Measurements from ENCODE around the gene METTL27. TPM values are rescaled to one million over a fixed set of nuclear protein-coding genes. Genes with fewer than 3 reads are reported as not detected.
"Not testable (repeated sequence)": the region's sequence is repeated elsewhere in the genome, so short reads cannot be mapped to it uniquely, and the experiment has no call there.

METTL27 gene
- total RNA-seq, 2 experiments from 2014 or later: 1.6 to 2.1 TPM

- Mint-ChIP-seq H3K9me3 (no peaks in the 10 kb centered on the region), H3K4me1 (ENCODE audit: low read depth) (peaks cover 33% of the 10 kb centered on the region), H3K4me3 (no peak overlapping the region), H3K27me3 (peaks cover 4% of the 10 kb centered on the region), H3K36me3 (ENCODE audit: low read depth) (no peaks in the 10 kb centered on the region), H3K27ac (no peak overlapping the region)
- ATAC-seq (ENCODE audit: poor library complexity) (no peak), DNase-seq (no peak)
- ChIA-PET POLR2A (interaction anchor here (0.9 to 1.4 kb wide), 2 partner anchors 9 to 19 kb away, joined by 3 to 5 read pairs; partner anchors contain the start of gene METTL27), CTCF (no interaction called here)
- Histone ChIP-seq H3K36me3 (ENCODE audit: insufficient read depth, low read length) (no peaks in the 10 kb centered on the region), H3K27me3 (ENCODE audit: control insufficient read depth in 1 of 2, insufficient read depth in 2 of 2, low read length in 2 of 2) (no peaks in the 10 kb centered on the region), H3K9me3 (ENCODE audit: control insufficient read depth in 1 of 2, insufficient read depth in 1 of 2, low read length in 2 of 2) (no peaks in the 10 kb centered on the region), H3K4me3 (ENCODE audit: low read length) (no peak overlapping the region), H3K4me1 (ENCODE audit: insufficient read depth, low read length) (peaks cover 39% of the 10 kb centered on the region), H3K27ac (ENCODE audit: low read depth in 1 of 2, low read length in 2 of 2) (no peak overlapping the region)
- no peak for TF ChIP-seq CTCF (IDR thresholded peaks at IDR 0.05)
- intact Hi-C loops (cut with DNase I, micrococcal nuclease): no loop called here
Observed at GRCh38 chr7:73823257-73823656, 19.1 kb downstream of the METTL27 start.

- ChIA-PET CTCF (no interaction called here), POLR2A (interaction anchor here (1.4 kb wide), 1 partner anchor 20 kb away, joined by 3 read pairs; the partner anchor contains the start of gene METTL27)
- peaks cover 32% of the 10 kb centered on the region for H3K4me1 ChIP-seq (ENCODE audit: insufficient read depth, low read length)
- no peak overlapping the region for H3K4me3 ChIP-seq (ENCODE audit: low read length)
- H3K27ac ChIP-seq (ENCODE audit: low read depth in 1 of 2, low read length in 2 of 2): no peak overlapping the region
- no peaks in the 10 kb centered on the region for H3K36me3 Mint-ChIP-seq (ENCODE audit: low read depth)
- H3K4me1 Mint-ChIP-seq (ENCODE audit: low read depth): peaks cover 26% of the 10 kb centered on the region
- DNase-seq (no peak), ATAC-seq (ENCODE audit: poor library complexity) (no peak)
- no peaks in the 10 kb centered on the region for H3K9me3 Mint-ChIP-seq
- H3K36me3 ChIP-seq (ENCODE audit: insufficient read depth, low read length): no peaks in the 10 kb centered on the region
- no peak for TF ChIP-seq CTCF (IDR thresholded peaks at IDR 0.05)
- no peaks in the 10 kb centered on the region for H3K27me3 ChIP-seq (ENCODE audit: control insufficient read depth in 1 of 2, insufficient read depth in 2 of 2, low read length in 2 of 2)
- peaks cover 4% of the 10 kb centered on the region for H3K27me3 Mint-ChIP-seq
- no peaks in the 10 kb centered on the region for H3K9me3 ChIP-seq (ENCODE audit: control insufficient read depth in 1 of 2, insufficient read depth in 1 of 2, low read length in 2 of 2)
- no peak overlapping the region for H3K27ac Mint-ChIP-seq
- intact Hi-C loops (cut with DNase I, micrococcal nuclease): no loop called here
- no peak overlapping the region for H3K4me3 Mint-ChIP-seq
Observed at GRCh38 chr7:73822319-73823173, 19.8 kb downstream of the METTL27 start.

- H3K4me1 Mint-ChIP-seq (ENCODE audit: low read depth): peaks cover 18% of the 10 kb centered on the region
- DNase-seq; intact Hi-C loops (cut with DNase I, micrococcal nuclease); H3K4me3 ChIP-seq (ENCODE audit: low read length); H3K27me3 Mint-ChIP-seq; H3K36me3 ChIP-seq (ENCODE audit: insufficient read depth, low read length); H3K27ac Mint-ChIP-seq; H3K27ac ChIP-seq (ENCODE audit: low read depth in 1 of 2, low read length in 2 of 2); ATAC-seq (ENCODE audit: poor library complexity); POLR2A ChIA-PET; H3K9me3 ChIP-seq (ENCODE audit: control insufficient read depth in 1 of 2, insufficient read depth in 1 of 2, low read length in 2 of 2); H3K4me3 Mint-ChIP-seq; CTCF ChIA-PET; H3K36me3 Mint-ChIP-seq (ENCODE audit: low read depth); H3K9me3 Mint-ChIP-seq; H3K27me3 ChIP-seq (ENCODE audit: control insufficient read depth in 1 of 2, insufficient read depth in 2 of 2, low read length in 2 of 2): not testable (repeated sequence)
- peaks cover 24% of the 10 kb centered on the region for H3K4me1 ChIP-seq (ENCODE audit: insufficient read depth, low read length)
Observed at GRCh38 chr7:73821597-73822285, 20.6 kb downstream of the METTL27 start.
